A673 (cell line): ENCODE measurements around the gene ARL8A. TPM values are rescaled to one million over a fixed set of nuclear protein-coding genes. Genes with fewer than 3 reads are reported as not detected.

ENCODE experiments used
- total RNA-seq: library from RNA; stranded (reverse); gene quantifications from 2 replicates; pipeline ENCODE4 v1.2.3, GENCODE V29; 2021

The ARL8A gene
- total RNA-seq, 1 experiment from 2014 or later, result 41.9 TPM

Other genes with a start within 250 kb of the ARL8A start
- 0.20 TPM in 1 of 2 replicates, not detected in the other for gene LMOD1, start 198.2 kb downstream of the ARL8A start, total RNA-seq
- gene TIMM17A, start 189.2 kb downstream of the ARL8A start, total RNA-seq, result 111 and 112 TPM in 2 replicates
- 59.3 and 74.1 TPM in 2 replicates for gene RNPEP, start 162.1 kb downstream of the ARL8A start, total RNA-seq
- 0.50 and 0.56 TPM in 2 replicates for gene ELF3, start 134.2 kb downstream of the ARL8A start, total RNA-seq
- gene GPR37L1, start 21.8 kb downstream of the ARL8A start, total RNA-seq, result not detected in 2 replicates
- 0.72 and 2.2 TPM in 2 replicates for gene PTPN7, start 15.9 kb upstream of the ARL8A start, total RNA-seq
- gene LGR6, start 49.1 kb upstream of the ARL8A start, total RNA-seq, result not detected in 2 replicates
- 62.5 and 63.4 TPM in 2 replicates for gene UBE2T, start 197.2 kb upstream of the ARL8A start, total RNA-seq
- gene PPP1R12B, start 204.0 kb upstream of the ARL8A start, total RNA-seq, result 17.0 and 18.6 TPM in 2 replicates